ENCODE measurements around the gene SPO11. TPM values are rescaled to one million over a fixed set of nuclear protein-coding genes. Genes with fewer than 3 reads are reported as not detected.

SPO11 gene
- total and polyA plus RNA-seq, 2 of the 13 experiments (the other 11 are each of a cell fraction or from before 2014, with no cell fraction given), result not detected

DNA sequence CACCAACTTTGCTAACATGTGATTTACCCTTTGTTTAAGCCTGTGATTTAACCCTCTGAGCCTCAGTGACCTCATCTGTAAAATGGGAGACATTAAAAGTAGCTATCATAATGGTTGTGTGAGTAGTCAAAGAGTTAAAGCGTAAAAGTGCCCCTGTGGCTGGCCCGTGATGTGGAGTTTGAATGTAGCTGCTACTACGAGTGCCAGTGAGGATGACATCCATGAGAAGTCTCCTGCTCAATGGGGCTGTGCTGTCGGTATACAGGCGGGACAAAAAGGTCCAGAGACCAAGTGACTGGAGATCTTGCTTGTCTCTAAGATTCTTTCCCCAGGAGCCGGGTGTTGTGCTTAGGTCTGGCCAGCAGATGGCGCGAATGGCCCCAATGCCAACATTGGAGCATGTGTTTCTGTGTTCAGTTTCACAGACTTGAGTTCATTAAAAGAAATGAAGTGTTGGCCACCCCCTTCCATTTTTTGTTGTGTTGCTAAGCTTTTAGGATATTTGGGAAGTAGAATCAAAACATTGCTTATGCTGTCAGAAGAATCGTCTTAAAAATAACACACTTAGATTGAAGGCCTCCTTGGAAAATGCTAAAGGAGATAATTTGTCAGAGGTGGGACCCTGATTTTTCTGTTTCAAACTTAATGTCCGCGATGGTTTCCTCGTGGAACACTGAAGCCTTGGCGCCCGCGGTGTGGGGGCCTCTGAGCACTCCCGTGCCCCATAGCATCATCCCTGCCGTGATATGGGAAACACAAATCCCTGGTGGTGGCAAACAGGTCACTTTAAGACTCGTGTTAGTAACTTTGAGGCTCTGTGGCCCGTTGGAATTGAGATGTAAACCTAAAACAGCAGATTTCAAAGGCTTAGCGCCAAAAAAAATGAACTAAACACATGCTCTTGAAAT lies 52.2 kb downstream of the SPO11 start (continued):
- TF ChIP-seq CBX2 (IDR thresholded peaks at IDR 0.05; ENCODE audit: low read depth, low read length) (no peak), CBX2 (CRISPR knock-in tag; IDR thresholded peaks at IDR 0.05; ENCODE audit: low read depth) (no peak), AGO2 (optimal IDR thresholded peaks at IDR 0.05; ENCODE audit: low read depth, low read length) (no peak), SMAD3 (CRISPR knock-in tag; IDR thresholded peaks at IDR 0.05) (0 out of 2 replicates have a peak, but pooled peaks have one; percentile 46), CHD4 (IDR thresholded peaks at IDR 0.05; ENCODE audit: borderline replicate concordance, low read length) (peak; percentile 72; the same call in 1 of the 2 replicates), NFE2L1 (CRISPR knock-in tag; IDR thresholded peaks at IDR 0.05; ENCODE audit: borderline replicate concordance) (no peak), MXD4 (CRISPR knock-in tag; IDR thresholded peaks at IDR 0.05) (0 out of 2 replicates have a peak, but pooled peaks have one; percentile 70), MYC (CRISPR knock-in tag; IDR thresholded peaks at IDR 0.05; ENCODE audit: borderline replicate concordance) (peak; percentile 41; the same call in 1 of the 2 replicates), ZNF773 (CRISPR knock-in tag; IDR thresholded peaks at IDR 0.05; ENCODE audit: borderline replicate concordance) (no peak), ZNF17 (CRISPR knock-in tag; IDR thresholded peaks at IDR 0.05) (no peak), ZC3H4 (CRISPR knock-in tag; IDR thresholded peaks at IDR 0.05; ENCODE audit: borderline replicate concordance) (no peak), CREM (IDR thresholded peaks at IDR 0.05) (no peak), CREM (CRISPR knock-in tag; IDR thresholded peaks at IDR 0.05) (no peak)
- TF ChIP-seq, protein P1, sequence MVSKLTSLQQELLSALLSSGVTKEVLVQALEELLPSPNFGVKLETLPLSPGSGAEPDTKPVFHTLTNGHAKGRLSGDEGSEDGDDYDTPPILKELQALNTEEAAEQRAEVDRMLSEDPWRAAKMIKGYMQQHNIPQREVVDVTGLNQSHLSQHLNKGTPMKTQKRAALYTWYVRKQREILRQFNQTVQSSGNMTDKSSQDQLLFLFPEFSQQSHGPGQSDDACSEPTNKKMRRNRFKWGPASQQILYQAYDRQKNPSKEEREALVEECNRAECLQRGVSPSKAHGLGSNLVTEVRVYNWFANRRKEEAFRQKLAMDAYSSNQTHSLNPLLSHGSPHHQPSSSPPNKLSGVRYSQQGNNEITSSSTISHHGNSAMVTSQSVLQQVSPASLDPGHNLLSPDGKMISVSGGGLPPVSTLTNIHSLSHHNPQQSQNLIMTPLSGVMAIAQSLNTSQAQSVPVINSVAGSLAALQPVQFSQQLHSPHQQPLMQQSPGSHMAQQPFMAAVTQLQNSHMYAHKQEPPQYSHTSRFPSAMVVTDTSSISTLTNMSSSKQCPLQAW (CRISPR knock-in tag; IDR thresholded peaks at IDR 0.05), result peak; percentile 78
- TF ChIP-seq, protein P2, sequence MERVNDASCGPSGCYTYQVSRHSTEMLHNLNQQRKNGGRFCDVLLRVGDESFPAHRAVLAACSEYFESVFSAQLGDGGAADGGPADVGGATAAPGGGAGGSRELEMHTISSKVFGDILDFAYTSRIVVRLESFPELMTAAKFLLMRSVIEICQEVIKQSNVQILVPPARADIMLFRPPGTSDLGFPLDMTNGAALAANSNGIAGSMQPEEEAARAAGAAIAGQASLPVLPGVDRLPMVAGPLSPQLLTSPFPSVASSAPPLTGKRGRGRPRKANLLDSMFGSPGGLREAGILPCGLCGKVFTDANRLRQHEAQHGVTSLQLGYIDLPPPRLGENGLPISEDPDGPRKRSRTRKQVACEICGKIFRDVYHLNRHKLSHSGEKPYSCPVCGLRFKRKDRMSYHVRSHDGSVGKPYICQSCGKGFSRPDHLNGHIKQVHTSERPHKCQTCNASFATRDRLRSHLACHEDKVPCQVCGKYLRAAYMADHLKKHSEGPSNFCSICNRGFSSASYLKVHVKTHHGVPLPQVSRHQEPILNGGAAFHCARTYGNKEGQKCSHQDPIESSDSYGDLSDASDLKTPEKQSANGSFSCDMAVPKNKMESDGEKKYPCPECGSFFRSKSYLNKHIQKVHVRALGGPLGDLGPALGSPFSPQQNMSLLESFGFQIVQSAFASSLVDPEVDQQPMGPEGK (CRISPR knock-in tag; IDR thresholded peaks at IDR 0.05), result peak; percentile 34; the same call in 1 of the 2 replicates
- TF ChIP-seq, protein P3, sequence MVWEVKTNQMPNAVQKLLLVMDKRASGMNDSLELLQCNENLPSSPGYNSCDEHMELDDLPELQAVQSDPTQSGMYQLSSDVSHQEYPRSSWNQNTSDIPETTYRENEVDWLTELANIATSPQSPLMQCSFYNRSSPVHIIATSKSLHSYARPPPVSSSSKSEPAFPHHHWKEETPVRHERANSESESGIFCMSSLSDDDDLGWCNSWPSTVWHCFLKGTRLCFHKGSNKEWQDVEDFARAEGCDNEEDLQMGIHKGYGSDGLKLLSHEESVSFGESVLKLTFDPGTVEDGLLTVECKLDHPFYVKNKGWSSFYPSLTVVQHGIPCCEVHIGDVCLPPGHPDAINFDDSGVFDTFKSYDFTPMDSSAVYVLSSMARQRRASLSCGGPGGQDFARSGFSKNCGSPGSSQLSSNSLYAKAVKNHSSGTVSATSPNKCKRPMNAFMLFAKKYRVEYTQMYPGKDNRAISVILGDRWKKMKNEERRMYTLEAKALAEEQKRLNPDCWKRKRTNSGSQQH (CRISPR knock-in tag; IDR thresholded peaks at IDR 0.05; ENCODE audit: low read depth), result 0 out of 2 replicates have a peak, but pooled peaks have one; percentile 18
- TF ChIP-seq, protein P4, sequence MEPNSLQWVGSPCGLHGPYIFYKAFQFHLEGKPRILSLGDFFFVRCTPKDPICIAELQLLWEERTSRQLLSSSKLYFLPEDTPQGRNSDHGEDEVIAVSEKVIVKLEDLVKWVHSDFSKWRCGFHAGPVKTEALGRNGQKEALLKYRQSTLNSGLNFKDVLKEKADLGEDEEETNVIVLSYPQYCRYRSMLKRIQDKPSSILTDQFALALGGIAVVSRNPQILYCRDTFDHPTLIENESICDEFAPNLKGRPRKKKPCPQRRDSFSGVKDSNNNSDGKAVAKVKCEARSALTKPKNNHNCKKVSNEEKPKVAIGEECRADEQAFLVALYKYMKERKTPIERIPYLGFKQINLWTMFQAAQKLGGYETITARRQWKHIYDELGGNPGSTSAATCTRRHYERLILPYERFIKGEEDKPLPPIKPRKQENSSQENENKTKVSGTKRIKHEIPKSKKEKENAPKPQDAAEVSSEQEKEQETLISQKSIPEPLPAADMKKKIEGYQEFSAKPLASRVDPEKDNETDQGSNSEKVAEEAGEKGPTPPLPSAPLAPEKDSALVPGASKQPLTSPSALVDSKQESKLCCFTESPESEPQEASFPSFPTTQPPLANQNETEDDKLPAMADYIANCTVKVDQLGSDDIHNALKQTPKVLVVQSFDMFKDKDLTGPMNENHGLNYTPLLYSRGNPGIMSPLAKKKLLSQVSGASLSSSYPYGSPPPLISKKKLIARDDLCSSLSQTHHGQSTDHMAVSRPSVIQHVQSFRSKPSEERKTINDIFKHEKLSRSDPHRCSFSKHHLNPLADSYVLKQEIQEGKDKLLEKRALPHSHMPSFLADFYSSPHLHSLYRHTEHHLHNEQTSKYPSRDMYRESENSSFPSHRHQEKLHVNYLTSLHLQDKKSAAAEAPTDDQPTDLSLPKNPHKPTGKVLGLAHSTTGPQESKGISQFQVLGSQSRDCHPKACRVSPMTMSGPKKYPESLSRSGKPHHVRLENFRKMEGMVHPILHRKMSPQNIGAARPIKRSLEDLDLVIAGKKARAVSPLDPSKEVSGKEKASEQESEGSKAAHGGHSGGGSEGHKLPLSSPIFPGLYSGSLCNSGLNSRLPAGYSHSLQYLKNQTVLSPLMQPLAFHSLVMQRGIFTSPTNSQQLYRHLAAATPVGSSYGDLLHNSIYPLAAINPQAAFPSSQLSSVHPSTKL (CRISPR knock-in tag; IDR thresholded peaks at IDR 0.05), result peak; percentile 41; the same call in 1 of the 2 replicates
- TF ChIP-seq, protein P5, sequence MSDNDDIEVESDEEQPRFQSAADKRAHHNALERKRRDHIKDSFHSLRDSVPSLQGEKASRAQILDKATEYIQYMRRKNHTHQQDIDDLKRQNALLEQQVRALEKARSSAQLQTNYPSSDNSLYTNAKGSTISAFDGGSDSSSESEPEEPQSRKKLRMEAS (IDR thresholded peaks at IDR 0.05), result peak; percentile 55; the same call in 1 of the 2 replicates
- TF ChIP-seq, protein P6, sequence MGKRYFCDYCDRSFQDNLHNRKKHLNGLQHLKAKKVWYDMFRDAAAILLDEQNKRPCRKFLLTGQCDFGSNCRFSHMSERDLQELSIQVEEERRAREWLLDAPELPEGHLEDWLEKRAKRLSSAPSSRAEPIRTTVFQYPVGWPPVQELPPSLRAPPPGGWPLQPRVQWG (CRISPR knock-in tag; IDR thresholded peaks at IDR 0.05; ENCODE audit: borderline replicate concordance, low read depth), result no peak
